ENCODE measurements around the gene EIF3K.

- TF ChIP-seq, protein P1, sequence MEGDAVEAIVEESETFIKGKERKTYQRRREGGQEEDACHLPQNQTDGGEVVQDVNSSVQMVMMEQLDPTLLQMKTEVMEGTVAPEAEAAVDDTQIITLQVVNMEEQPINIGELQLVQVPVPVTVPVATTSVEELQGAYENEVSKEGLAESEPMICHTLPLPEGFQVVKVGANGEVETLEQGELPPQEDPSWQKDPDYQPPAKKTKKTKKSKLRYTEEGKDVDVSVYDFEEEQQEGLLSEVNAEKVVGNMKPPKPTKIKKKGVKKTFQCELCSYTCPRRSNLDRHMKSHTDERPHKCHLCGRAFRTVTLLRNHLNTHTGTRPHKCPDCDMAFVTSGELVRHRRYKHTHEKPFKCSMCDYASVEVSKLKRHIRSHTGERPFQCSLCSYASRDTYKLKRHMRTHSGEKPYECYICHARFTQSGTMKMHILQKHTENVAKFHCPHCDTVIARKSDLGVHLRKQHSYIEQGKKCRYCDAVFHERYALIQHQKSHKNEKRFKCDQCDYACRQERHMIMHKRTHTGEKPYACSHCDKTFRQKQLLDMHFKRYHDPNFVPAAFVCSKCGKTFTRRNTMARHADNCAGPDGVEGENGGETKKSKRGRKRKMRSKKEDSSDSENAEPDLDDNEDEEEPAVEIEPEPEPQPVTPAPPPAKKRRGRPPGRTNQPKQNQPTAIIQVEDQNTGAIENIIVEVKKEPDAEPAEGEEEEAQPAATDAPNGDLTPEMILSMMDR (IDR thresholded peaks at IDR 0.05) = no peak
- no peak for TF ChIP-seq POLR2A (IDR thresholded peaks at IDR 0.05)
- TF ChIP-seq EP300 (IDR thresholded peaks at IDR 0.05) = no peak
These were observed 580 bp downstream of the EIF3K start for GRCh38 chr19:38619361-38620174.
